IMR-90 (cell line): ENCODE measurements around the gene NAPG. TPM values are rescaled to one million over a fixed set of nuclear protein-coding genes. Genes with fewer than 3 reads are reported as not detected.
A peak's percentile ranks its signal among the peaks of the same experiment; 100 is the strongest.

Experiments
- ATAC-seq: fragments of 200-7000 bp; cut with Tn5 transposase; 2 replicates; pipeline ENCODE4 v1.9.1; 2020; ENCODE audit warnings: low read depth, mild to moderate bottlenecking, moderate library complexity
- BruUV-seq: library from RNA; stranded (reverse); fragments of 400-500 nt; replicated peaks from 2 replicates; lab custom pipeline; 2021; lab: Mats Ljungman, UMichigan
- CTCF ChIA-PET: fragments of 300-600 bp; formaldehyde crosslinking; extraction: SDS; loops from one replicate; lab custom pipeline; 2021; ENCODE audit warnings: antibody characterized with exemption; lab: Yijun Ruan, JAX
- POLR2A ChIA-PET: fragments of 300-600 bp; sonication (Branson Sonifier 250); formaldehyde crosslinking; loops from one replicate; lab custom pipeline; 2022; ENCODE audit warnings: antibody characterized with exemption; ENCODE audit not compliant: unreplicated experiment; lab: Charles Lee
- DNase-seq: peaks from one replicate; pipeline ENCODE4 v3.0.0; 2013
- H2AFZ ChIP-seq: replicated peaks from 2 replicates; pipeline ENCODE3; 2013; ENCODE audit warnings: low read length, mild to moderate bottlenecking; ENCODE audit not compliant: poor library complexity
- H2AK5ac ChIP-seq: 2 replicates; pipeline ENCODE4 v1.6.1; 2013; ENCODE audit warnings: low read depth, low read length, inconsistent platforms
- H2AK9ac ChIP-seq: replicated peaks from 2 replicates; pipeline ENCODE3; 2013; ENCODE audit warnings: mild to moderate bottlenecking, low read depth, low read length, moderate library complexity; ENCODE audit not compliant: poor library complexity
- H2BK120ac ChIP-seq: 2 replicates; pipeline ENCODE4 v1.6.1; 2013; ENCODE audit warnings: low read depth, low read length, inconsistent platforms
- H2BK15ac ChIP-seq: 3 replicates; pipeline ENCODE4 v1.6.1; 2013; ENCODE audit warnings: low read depth, low read length, inconsistent platforms
- H2BK20ac ChIP-seq: 2 replicates; pipeline ENCODE4 v1.6.1; 2013; ENCODE audit warnings: low read depth, mild to moderate bottlenecking, inconsistent platforms, low read length, moderate library complexity
- H2BK5ac ChIP-seq: 2 replicates; pipeline ENCODE4 v1.6.1; 2013; ENCODE audit warnings: mild to moderate bottlenecking, low read depth, low read length, inconsistent platforms; ENCODE audit not compliant: poor library complexity, severe bottlenecking
- H3K14ac ChIP-seq: replicated peaks from 2 replicates; pipeline ENCODE4 v1.6.1; 2013; ENCODE audit warnings: low read depth, low read length, inconsistent platforms
- H3K18ac ChIP-seq: 2 replicates; pipeline ENCODE4 v1.6.1; 2013; ENCODE audit warnings: low read depth, low read length, control low read depth
- H3K23ac ChIP-seq: 2 replicates; pipeline ENCODE4 v1.6.1; 2013; ENCODE audit warnings: low read depth, low read length, inconsistent platforms
- H3K27ac ChIP-seq: 2 replicates; pipeline ENCODE4 v1.5.1; 2013; ENCODE audit warnings: mild to moderate bottlenecking, control low read depth, low read length; ENCODE audit not compliant: insufficient read depth
- H3K27me3 ChIP-seq: 2 replicates; pipeline ENCODE4 v1.6.1; 2013; ENCODE audit warnings: low read length; ENCODE audit not compliant: control insufficient read depth, insufficient read depth
- H3K36me3 ChIP-seq: 2 replicates; pipeline ENCODE4 v1.6.1; 2013; ENCODE audit warnings: low read length, mixed read lengths; ENCODE audit not compliant: control insufficient read depth, insufficient read depth
- H3K4ac ChIP-seq: 2 replicates; pipeline ENCODE4 v1.6.1; 2013; ENCODE audit warnings: low read depth, low read length, inconsistent platforms
- H3K4me1 ChIP-seq: 2 replicates; pipeline ENCODE4 v1.6.1; 2013; ENCODE audit warnings: low read length, mixed read lengths; ENCODE audit not compliant: control insufficient read depth, insufficient read depth
- H3K4me2 ChIP-seq: 2 replicates; pipeline ENCODE4 v1.6.1; 2013; ENCODE audit warnings: low read depth, mild to moderate bottlenecking, control low read depth, low read length, moderate library complexity
- H3K4me3 ChIP-seq: 2 replicates; pipeline ENCODE4 v1.5.1; 2013; ENCODE audit warnings: low read depth, mild to moderate bottlenecking, control low read depth, low read length, moderate library complexity; ENCODE audit not compliant: insufficient read depth
- H3K56ac ChIP-seq: 2 replicates; pipeline ENCODE4 v1.6.1; 2013; ENCODE audit warnings: low read length, inconsistent platforms; ENCODE audit not compliant: insufficient read depth; ENCODE audit errors: extremely low read depth
- H3K79me1 ChIP-seq, 2 experiments: 2 replicates each; pipeline ENCODE4 v1.6.1; 2013; ENCODE audit warnings: low read length in 2 of 2, inconsistent platforms in 1 of 2, low read depth in 1 of 2
- H3K9ac ChIP-seq: 2 replicates; pipeline ENCODE4 v1.6.1; 2013; ENCODE audit warnings: low read depth, low read length, control low read depth
- H3K9me1 ChIP-seq: 2 replicates; pipeline ENCODE4 v1.6.1; 2013; ENCODE audit warnings: low read length, inconsistent platforms; ENCODE audit not compliant: insufficient read depth
- H3K9me3 ChIP-seq: 2 replicates; pipeline ENCODE4 v1.6.1; 2013; ENCODE audit warnings: low read length; ENCODE audit not compliant: control insufficient read depth, insufficient read depth
- H4K20me1 ChIP-seq: 2 replicates; pipeline ENCODE4 v1.6.1; 2013; ENCODE audit warnings: low read length, inconsistent platforms; ENCODE audit not compliant: insufficient read depth
- H4K5ac ChIP-seq: 2 replicates; pipeline ENCODE4 v1.6.1; 2013; ENCODE audit warnings: mild to moderate bottlenecking, low read depth, low read length, control low read depth
- H4K8ac ChIP-seq, 2 experiments: 2 replicates each; pipeline ENCODE4 v1.6.1; 2013; ENCODE audit warnings: low read depth in 2 of 2, low read length in 2 of 2, control low read depth in 1 of 2, inconsistent platforms in 1 of 2
- H4K91ac ChIP-seq: 2 replicates; pipeline ENCODE4 v1.6.1; 2013; ENCODE audit warnings: low read depth, low read length, inconsistent platforms; ENCODE audit not compliant: insufficient read depth
- CHD1 ChIP-seq: IDR thresholded peaks from 2 replicates; pipeline ENCODE4 v1.6.1; 2012; ENCODE audit warnings: low read depth, low read length, improper control_type of control experiment
- MAZ ChIP-seq: IDR thresholded peaks from 2 replicates; pipeline ENCODE4 v1.6.1; 2012; ENCODE audit warnings: low read depth, mild to moderate bottlenecking, low read length, improper control_type of control experiment, moderate library complexity, borderline replicate concordance
- MXI1 ChIP-seq: IDR thresholded peaks from 2 replicates; pipeline ENCODE4 v1.6.1; 2012; ENCODE audit warnings: low read depth, mild to moderate bottlenecking, low read length, moderate library complexity, borderline replicate concordance
- NFE2L2 ChIP-seq: fragments of 150-350 bp; IDR thresholded peaks from 2 replicates; pipeline ENCODE4 v1.6.1; 2016; ENCODE audit warnings: low read depth, mild to moderate bottlenecking, low read length
- POLR2A ChIP-seq: IDR thresholded peaks from 2 replicates; pipeline ENCODE4 v1.6.1; 2012; ENCODE audit warnings: mild to moderate bottlenecking, low read depth, low read length
- RCOR1 ChIP-seq: IDR thresholded peaks from 2 replicates; pipeline ENCODE4 v1.6.1; 2012; ENCODE audit warnings: mild to moderate bottlenecking, low read length, improper control_type of control experiment; ENCODE audit not compliant: insufficient replicate concordance
- SMC3 ChIP-seq: fragments of 150-350 bp; IDR thresholded peaks from 2 replicates; pipeline ENCODE4 v1.6.1; 2016; ENCODE audit warnings: low read depth, mild to moderate bottlenecking, antibody characterized with exemption, low read length, moderate library complexity
- WGBS, 2 experiments: methylation state at CpG; one replicate each; pipeline versions ENCODE4 v1.1.5 to v1.1.7; 2013; ENCODE audit warnings: missing lambda C conversion rate in 2 of 2; ENCODE audit not compliant: insufficient read length in 1 of 2; ENCODE audit errors: extremely low coverage in 2 of 2; 5-methylcytosine and 5-hydroxymethylcytosine counted together
- dilution Hi-C: fragments of 300-500 bp; cut with HindIII; formaldehyde crosslinking; loops from one replicate; pipeline ENCODE4 v1.14.3; 2018; ENCODE audit warnings: low sequenced_read_pairs; ENCODE audit not compliant: unreplicated experiment
- in situ Hi-C: fragments of 300-500 bp; cut with MboI; formaldehyde crosslinking; loops from 3 replicates; pipeline ENCODE4 v1.14.3; 2019; ENCODE audit warnings: low sequenced_read_pairs, inconsistent platforms, mixed read lengths
- intact Hi-C: fragments of 100-400 bp; cut with micrococcal nuclease; formaldehyde crosslinking; loops from 2 replicates; pipeline ENCODE4 v1.10.0; 2022
- polyA plus RNA-seq, 3 experiments: library from polyadenylated mRNA; depleted of rRNA; stranded (reverse); fragments of >200 nt; gene quantifications; 2 replicates each; pipeline ENCODE4 v1.2.3, GENCODE V29; 2012; ENCODE audit warnings: low replicate concordance in 1 of 3
- total RNA-seq: library from RNA; depleted of rRNA; stranded (reverse); fragments of >200 nt; gene quantifications from 2 replicates; pipeline ENCODE4 v1.2.3, GENCODE V29; 2012

The NAPG gene
- total and polyA plus RNA-seq, 2 of the 4 experiments (the other 2 are of a cell fraction): 13.0 to 32.8 TPM

DNA sequence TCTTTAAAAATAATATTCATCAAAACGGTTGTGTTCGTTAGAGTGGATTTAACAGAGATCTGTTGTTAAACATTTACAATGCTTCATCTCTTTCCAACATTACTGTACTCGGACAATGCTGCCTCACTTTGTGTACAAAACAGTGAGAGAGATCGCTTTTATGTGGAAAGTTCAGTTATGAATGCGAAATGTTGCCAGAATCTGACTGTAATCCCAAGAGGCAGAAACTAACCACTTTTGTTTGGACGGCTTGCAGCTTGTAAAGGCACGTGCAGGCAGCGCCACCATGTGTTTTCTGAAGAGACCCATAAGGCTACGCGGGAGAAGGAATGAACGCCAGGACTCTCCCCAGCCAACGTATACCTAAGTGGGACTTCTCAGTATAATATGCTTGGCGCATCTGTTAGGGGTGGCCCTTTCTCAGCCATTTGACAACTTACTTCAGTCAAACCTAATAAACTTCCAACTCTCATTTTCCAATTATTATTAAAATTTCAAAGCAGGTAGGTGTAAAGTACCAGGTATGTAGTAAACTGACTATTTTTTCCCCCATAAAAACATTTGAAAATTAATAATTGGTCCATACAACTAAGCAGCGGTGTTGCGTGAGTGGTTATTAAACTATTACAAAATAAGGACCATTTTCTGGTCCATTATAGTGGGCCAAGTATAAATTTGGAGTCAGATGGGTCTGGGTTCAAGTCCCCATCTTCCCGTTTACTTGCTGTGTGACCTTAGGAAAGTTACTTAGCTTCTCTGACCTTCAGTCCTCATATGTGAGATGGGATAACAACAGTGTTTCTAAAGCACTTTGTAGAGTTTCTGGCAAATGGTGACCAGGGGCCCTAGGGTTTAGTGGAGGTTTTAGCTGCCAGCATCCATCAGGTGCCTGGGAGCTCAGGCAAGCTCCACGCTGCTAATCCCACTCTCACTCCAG lies 5.6 kb upstream of the NAPG start (continued):
- TF ChIP-seq MXI1 (0 out of 2 replicates have a peak, but pooled peaks have one; percentile 61), CHD1 (no peak)

DNA sequence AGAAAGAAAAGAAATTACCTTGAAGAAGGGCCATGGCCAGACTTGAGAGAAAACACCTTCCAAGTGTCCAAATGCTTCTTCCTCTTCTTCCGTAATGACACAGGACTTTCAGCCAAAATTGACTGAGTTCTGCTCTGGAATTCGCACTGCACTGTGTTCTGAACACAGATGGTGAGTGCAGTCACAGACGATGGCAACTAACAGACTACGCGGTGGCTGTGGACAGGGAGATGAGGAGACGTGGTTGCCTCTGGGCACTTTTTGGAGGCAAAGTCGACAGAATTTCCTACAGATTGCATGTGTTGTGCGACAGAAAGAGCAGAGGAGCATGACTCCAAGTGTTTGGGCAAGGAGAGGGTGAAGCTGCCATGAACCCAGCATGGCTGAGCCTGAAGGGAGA lies 4.3 kb upstream of the NAPG start:
- Histone ChIP-seq H2BK120ac (no peak overlapping the region), H3K36me3 (no peaks in the 10 kb centered on the region), H2BK15ac (no peak overlapping the region), H3K4ac (no peak overlapping the region), H2AK9ac (no peak overlapping the region), H3K14ac (no peak overlapping the region), H3K4me1 (peaks cover 8% of the 10 kb centered on the region), H3K9me1 (peaks cover 8% of the 10 kb centered on the region), H3K56ac (no peak overlapping the region), H4K91ac (no peak overlapping the region), H3K27me3 (0 out of 2 replicates have a peak, but pooled peaks cover 2% of the 10 kb centered on the region), H3K27ac (no peak overlapping the region), H4K5ac (no peak overlapping the region), H2AFZ (no peak overlapping the region), H3K4me3 (no peak overlapping the region), H2BK5ac (no peak overlapping the region), H3K9me3 (peaks cover 3% of the 10 kb centered on the region), H2BK20ac (no peak overlapping the region), H3K23ac (no peak overlapping the region), H2AK5ac (peak overlapping the region; percentile 24; the same call in 1 of the 2 replicates), H3K9ac (no peak overlapping the region), H3K4me2 (no peak overlapping the region), H4K8ac (no peak overlapping the region), H3K18ac (no peak overlapping the region), H4K20me1 (peaks cover 3% of the 10 kb centered on the region; the same call in 1 of the 2 replicates), H3K79me1 (peaks cover 3% of the 10 kb centered on the region in 2 experiments; a peak in 3 of 4 replicates)
- intact Hi-C loops: loop anchor here (5.0 to 10.0 kb wide), 3 partner anchors 399 to 837 kb away; no protein-coding TSS in a partner anchor
- WGBS, 2 experiments: 85% methylated on average over 8 of the region's 8 CpGs; no CpG with 5 or more reads in 1 of the 2 experiments
- dilution Hi-C loops: loop anchor here (25.0 kb wide), 1 partner anchor 534 kb away; no protein-coding TSS in a partner anchor
- ChIA-PET POLR2A (no interaction called here), CTCF (no interaction called here)
- BruUV-seq: no TSS peak
- TF ChIP-seq RCOR1: no peak
- no peak for TF ChIP-seq SMC3
- no peak for TF ChIP-seq MAZ
- no peak for TF ChIP-seq NFE2L2
- TF ChIP-seq POLR2A: no peak
- DNase-seq: no peak
- no peak for ATAC-seq
- in situ Hi-C loops: loop anchor here (5.0 kb wide), 1 partner anchor 549 kb away; no protein-coding TSS in a partner anchor
